Liver (tissue), 9 donors: ENCODE results near the gene WSCD2. TPM values are rescaled to one million over a fixed set of nuclear protein-coding genes. Genes with fewer than 3 reads are reported as not detected.

ENCODE experiments used
- DNase-seq: peaks from one replicate; pipeline ENCODE4 v3.0.0-alpha.2; 2017; ENCODE audit warnings: low spot score
- H3K27ac ChIP-seq, 2 donors: one replicate each; pipeline ENCODE4 v1.7.0; 2013; ENCODE audit warnings: inconsistent platforms in 2 of 2, low read length in 2 of 2, control low read depth in 1 of 2, low read depth in 1 of 2, mild to moderate bottlenecking in 1 of 2
- H3K27me3 ChIP-seq, 4 donors: one replicate each; pipeline versions ENCODE4 v1.6.1 to v1.7.0; 2013; ENCODE audit warnings: low read length in 3 of 4, inconsistent platforms in 1 of 4, mild to moderate bottlenecking in 1 of 4, moderate library complexity in 1 of 4; ENCODE audit not compliant: control insufficient read depth in 4 of 4, insufficient read depth in 4 of 4
- H3K36me3 ChIP-seq, 4 donors: one replicate each; pipeline versions ENCODE4 v1.6.1 to v1.7.0; 2013; ENCODE audit warnings: low read length in 3 of 4, mild to moderate bottlenecking in 3 of 4, low read depth in 1 of 4, moderate library complexity in 1 of 4; ENCODE audit not compliant: control insufficient read depth in 4 of 4, insufficient read depth in 3 of 4
- H3K4me1 ChIP-seq, 4 donors: one replicate each; pipeline versions ENCODE4 v1.6.1 to v1.7.0; 2013; ENCODE audit warnings: low read length in 3 of 4, mild to moderate bottlenecking in 3 of 4, moderate library complexity in 1 of 4; ENCODE audit not compliant: control insufficient read depth in 4 of 4, insufficient read depth in 4 of 4
- H3K4me3 ChIP-seq, 3 donors: one replicate each; pipeline versions ENCODE4 v1.6.1 to v1.7.0; 2013; ENCODE audit warnings: low read length in 3 of 3, control low read depth in 1 of 3, low read depth in 1 of 3, mild to moderate bottlenecking in 1 of 3
- H3K9ac ChIP-seq, 2 donors: one replicate each; pipeline ENCODE4 v1.7.0; 2013; ENCODE audit warnings: low read length in 2 of 2, mild to moderate bottlenecking in 2 of 2, moderate library complexity in 2 of 2, control low read depth in 1 of 2, low read depth in 1 of 2
- H3K9me3 ChIP-seq, 4 donors: one replicate each; pipeline versions ENCODE4 v1.6.1 to v1.7.0; 2013; ENCODE audit warnings: low read length in 3 of 4; ENCODE audit not compliant: control insufficient read depth in 4 of 4
- CTCF ChIP-seq: fragments of 150-350 bp; IDR thresholded peaks from 2 replicates; pipeline ENCODE4 v1.5.1; 2017; ENCODE audit warnings: improper control_type of control experiment, low read depth, low read length; ENCODE audit not compliant: missing input control
- FOXA1 ChIP-seq: IDR thresholded peaks from 2 replicates; pipeline ENCODE4 v1.6.1; 2016; ENCODE audit warnings: antibody characterized with exemption
- FOXA2 ChIP-seq: IDR thresholded peaks from 2 replicates; pipeline ENCODE4 v1.6.1; 2016; ENCODE audit warnings: antibody characterized with exemption
- GABPA ChIP-seq, 2 donors: IDR thresholded peaks in 1 of 2; conservative IDR thresholded peaks in 1 of 2; 2 replicates each; pipeline ENCODE4 v1.6.1; 2016; ENCODE audit warnings: antibody characterized with exemption in 2 of 2, mild to moderate bottlenecking in 1 of 2, moderate library complexity in 1 of 2
- HNF4A ChIP-seq, 2 donors: conservative IDR thresholded peaks; 2 replicates each; pipeline ENCODE4 v1.6.1; 2016; ENCODE audit warnings: antibody characterized with exemption in 2 of 2, mild to moderate bottlenecking in 2 of 2
- HNF4G ChIP-seq: IDR thresholded peaks from 2 replicates; pipeline ENCODE4 v1.6.1; 2016; ENCODE audit warnings: antibody characterized with exemption
- JUND ChIP-seq, 2 donors: IDR thresholded peaks; 2 replicates each; pipeline ENCODE4 v1.6.1; 2016; ENCODE audit warnings: antibody characterized with exemption in 2 of 2
- MAX ChIP-seq: IDR thresholded peaks from 2 replicates; pipeline ENCODE4 v1.6.1; 2016; ENCODE audit warnings: antibody characterized with exemption
- NR2F2 ChIP-seq: IDR thresholded peaks from 2 replicates; pipeline ENCODE4 v1.6.1; 2016; ENCODE audit warnings: antibody characterized with exemption
- RAD21 ChIP-seq, 2 donors: IDR thresholded peaks; 2 replicates each; pipeline ENCODE4 v1.6.1; 2016; ENCODE audit warnings: antibody characterized with exemption in 2 of 2, mild to moderate bottlenecking in 2 of 2
- REST ChIP-seq: IDR thresholded peaks from 2 replicates; pipeline ENCODE4 v1.6.1; 2016; ENCODE audit warnings: antibody characterized with exemption, mild to moderate bottlenecking
- RXRA ChIP-seq, 2 donors: IDR thresholded peaks; 2 replicates each; pipeline ENCODE4 v1.6.1; 2017 to 2018; ENCODE audit warnings: antibody characterized with exemption in 2 of 2, mild to moderate bottlenecking in 1 of 2
- SP1 ChIP-seq: IDR thresholded peaks from 2 replicates; pipeline ENCODE4 v1.6.1; 2018; ENCODE audit warnings: antibody characterized with exemption, mild to moderate bottlenecking
- TAF1 ChIP-seq: conservative IDR thresholded peaks from 2 replicates; pipeline ENCODE4 v1.6.1; 2016; ENCODE audit warnings: antibody characterized with exemption, mild to moderate bottlenecking
- YY1 ChIP-seq: IDR thresholded peaks from 2 replicates; pipeline ENCODE4 v1.6.1; 2016; ENCODE audit warnings: antibody characterized with exemption, mild to moderate bottlenecking
- WGBS: extraction: QIAGEN DNeasy Blood & Tissue Kit; methylation state at CpG from one replicate; pipeline ENCODE4 v1.1.7; 2013; 5-methylcytosine and 5-hydroxymethylcytosine counted together
- polyA plus RNA-seq, 2 donors: library from polyadenylated mRNA; stranded (reverse) in 1 of 2; unstranded in 1 of 2; fragments of 200-250 nt in 1 of 2; fragments of >200 nt in 1 of 2; fragmentation: Nextera tagmentation in 1 of 2; extraction: Ambion mirVana in 1 of 2; gene quantifications; one replicate each; pipeline versions ENCODE4 v1.2.1 to v1.2.3, GENCODE V29; 2013 to 2015
- total RNA-seq, 2 donors: library from RNA; depleted of rRNA; stranded (reverse); fragments of >200 nt; gene quantifications; one replicate each; pipeline ENCODE4 v1.2.3, GENCODE V29; 2014
- donor health status: healthy.
- donor health status: healthy.
- donor health status: healthy.
- donor health status: healthy.
- donor health status: healthy.

The WSCD2 gene
- total and polyA plus RNA-seq, 4 donors = under 0.01 to 0.09 (median 0.05) TPM; not detected in 1

GRCh38 chr12:108181095-108181454 lies 52.0 kb downstream of the WSCD2 start:
- WGBS = 75% methylated on average over 8 of the region's 8 CpGs
- H3K27ac ChIP-seq = no peak overlapping the region
- H3K4me1 ChIP-seq = no peaks in the 10 kb centered on the region
- no peaks in the 10 kb centered on the region for H3K36me3 ChIP-seq
- H3K9me3 ChIP-seq = no peaks in the 10 kb centered on the region
- H3K9ac ChIP-seq = no peak overlapping the region
- no peak for DNase-seq
- TF ChIP-seq JUND (IDR thresholded peaks at IDR 0.05) (no peak), CTCF (no peak), RXRA (IDR thresholded peaks at IDR 0.05) (no peak), MAX (no peak)
- H3K4me3 ChIP-seq = no peak overlapping the region
- H3K27me3 ChIP-seq = peaks cover 0 to 2% (median 0%) of the 10 kb centered on the region in 4 donors

- WGBS = 75% methylated on average over 4 of the region's 4 CpGs
- Histone ChIP-seq H3K27ac (no peak overlapping the region), H3K4me3 (no peak overlapping the region), H3K9ac (no peak overlapping the region), H3K36me3 (no peaks in the 10 kb centered on the region), H3K9me3 (no peaks in the 10 kb centered on the region), H3K4me1 (no peaks in the 10 kb centered on the region), H3K27me3 (peaks cover 0 to 2% (median 0%) of the 10 kb centered on the region in 4 donors)
- DNase-seq = no peak
- no peak for TF ChIP-seq RXRA (IDR thresholded peaks at IDR 0.05)
- no peak for TF ChIP-seq MAX
- no peak for TF ChIP-seq REST
- no peak for TF ChIP-seq HNF4A (conservative IDR thresholded peaks at IDR 0.05)
- no peak for TF ChIP-seq HNF4G
- TF ChIP-seq FOXA2 = no peak
- TF ChIP-seq RAD21 (IDR thresholded peaks at IDR 0.05) = no peak
- TF ChIP-seq YY1 = no peak
- TF ChIP-seq JUND (IDR thresholded peaks at IDR 0.05) = no peak
- TF ChIP-seq FOXA1 = no peak
- TF ChIP-seq TAF1 = no peak
- TF ChIP-seq SP1 = no peak
- TF ChIP-seq GABPA (IDR thresholded peaks at IDR 0.05 in 1 of 2, conservative IDR thresholded peaks at IDR 0.05 in 1 of 2) = no peak
- no peak for TF ChIP-seq CTCF
- no peak for TF ChIP-seq NR2F2
These were observed 53.0 kb downstream of the WSCD2 start for GRCh38 chr12:108182096-108182495.
